Measurements from ENCODE around the gene CTSH. TPM values are rescaled to one million over a fixed set of nuclear protein-coding genes. Genes with fewer than 3 reads are reported as not detected.

CTSH gene
- total and polyA plus RNA-seq, 12 donors = 26.4 to 122 (median 62.5) TPM

DNA sequence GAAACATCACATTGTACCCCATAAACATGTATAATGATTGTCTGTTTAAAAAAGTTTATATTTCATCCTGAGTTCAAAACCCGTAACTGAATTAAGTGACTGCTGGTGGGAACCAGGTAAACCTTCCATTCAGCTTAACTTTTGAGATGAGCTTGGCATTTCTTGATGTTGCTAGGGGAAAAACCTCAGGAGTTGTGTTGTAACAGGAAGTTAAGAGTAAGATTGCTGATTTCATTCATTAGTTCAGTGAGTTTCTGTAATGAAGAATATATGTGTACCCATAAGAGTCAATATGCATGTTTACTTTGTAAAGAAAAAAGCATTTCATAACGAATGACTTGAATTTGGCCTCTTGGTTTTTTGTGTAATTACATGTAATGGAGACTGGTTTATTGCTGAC, 32.5 kb downstream of the CTSH start:
- ATAC-seq = no peak
- Histone ChIP-seq H3K9me3 (no peaks in the 10 kb centered on the region), H3K36me3 (peaks cover 0 to 91% (median 13%) of the 10 kb centered on the region in 9 donors), H3K4me1 (peaks cover 8 to 82% (median 32%) of the 10 kb centered on the region in 9 donors), H3K27ac (no peak overlapping the region), H3K4me3 (no peak overlapping the region), H3K27me3 (no peaks in the 10 kb centered on the region)
- DNase-seq = no peak
- WGBS, 2 donors = 93 to 96% methylated on average over 2 of the region's 2 CpGs
- intact Hi-C loops (cut with DNase I) = loop anchor here in 7 of 10 donors (1.0 to 10.0 kb wide), 7 partner anchors 65 to 272 kb away; no protein-coding TSS in a partner anchor
- no peak for TF ChIP-seq CTCF (IDR thresholded peaks at IDR 0.05)

- ATAC-seq = no peak
- Histone ChIP-seq H3K4me1 (peaks cover 15 to 77% (median 40%) of the 10 kb centered on the region in 9 donors), H3K27me3 (no peaks in the 10 kb centered on the region), H3K4me3 (no peak overlapping the region), H3K9me3 (no peaks in the 10 kb centered on the region), H3K36me3 (peaks cover 0 to 100% (median 21%) of the 10 kb centered on the region in 9 donors), H3K27ac (no peak overlapping the region)
- no peak for DNase-seq
- intact Hi-C loops (cut with DNase I) = loop anchor here in 7 of 10 donors (2.0 to 10.0 kb wide), 6 partner anchors 67 to 272 kb away; no protein-coding TSS in a partner anchor
- 80 to 86% methylated on average over 7 of the region's 7 CpGs for WGBS, 2 donors
- TF ChIP-seq CTCF (IDR thresholded peaks at IDR 0.05) = no peak
Measured at GRCh38 chr15:78910271-78910670, 34.6 kb downstream of the CTSH start.

GRCh38 chr15:78909791-78910228, 35.0 kb downstream of the CTSH start:
- Histone ChIP-seq H3K27me3 (no peaks in the 10 kb centered on the region), H3K36me3 (peaks cover 0 to 100% (median 21%) of the 10 kb centered on the region in 9 donors), H3K4me3 (no peak overlapping the region), H3K27ac (no peak overlapping the region), H3K9me3 (no peaks in the 10 kb centered on the region), H3K4me1 (peaks cover 10 to 76% (median 40%) of the 10 kb centered on the region in 9 donors)
- DNase-seq (peak in 1 of 2 donors; percentile 38), ATAC-seq (peak in 6 of 8 donors; percentile 13 to 72 (median 46))
- 58 to 59% methylated on average over 5 of the region's 5 CpGs for WGBS, 2 donors
- peak; percentile 49 to 75 (median 69) for TF ChIP-seq CTCF (IDR thresholded peaks at IDR 0.05)
- intact Hi-C loops (cut with DNase I) = loop anchor here in 9 of 10 donors (1.0 to 10.0 kb wide), 9 partner anchors 67 to 275 kb away; no protein-coding TSS in a partner anchor

DNA sequence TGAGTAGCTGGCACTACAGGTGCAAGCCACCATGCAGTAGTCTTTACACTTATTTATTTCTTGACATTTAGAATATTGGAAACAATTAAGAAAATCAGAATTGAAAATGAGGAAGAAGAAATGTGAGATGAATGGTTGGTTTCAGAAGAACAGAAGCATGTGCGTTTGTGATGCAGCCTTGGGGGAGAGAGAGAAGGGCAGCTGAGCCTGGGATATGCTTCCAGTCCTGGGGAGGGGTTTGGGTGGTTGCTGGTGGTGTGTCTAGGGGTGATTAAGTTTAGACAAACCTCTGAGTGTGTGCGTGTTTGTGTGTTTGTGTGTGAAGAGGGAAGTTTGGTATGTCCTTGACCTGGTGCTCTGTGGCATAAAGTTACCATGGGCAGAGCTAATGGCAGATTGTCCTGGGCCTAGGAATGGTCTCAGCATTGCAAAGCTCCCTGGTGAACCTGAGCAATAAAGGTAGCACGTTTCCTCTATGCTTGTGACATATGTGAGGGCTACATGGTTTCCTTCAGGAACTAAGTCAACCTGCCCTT, 35.6 kb downstream of the CTSH start:
- H3K4me1 ChIP-seq = peaks cover 4 to 75% (median 39%) of the 10 kb centered on the region in 9 donors
- WGBS, 2 donors = 70 to 71% methylated on average over 3 of the region's 3 CpGs
- TF ChIP-seq CTCF (IDR thresholded peaks at IDR 0.05) = no peak
- H3K36me3 ChIP-seq = peaks cover 0 to 100% (median 21%) of the 10 kb centered on the region in 9 donors
- no peaks in the 10 kb centered on the region for H3K27me3 ChIP-seq
- ATAC-seq (no peak), DNase-seq (no peak)
- no peak overlapping the region for H3K27ac ChIP-seq
- no peaks in the 10 kb centered on the region for H3K9me3 ChIP-seq
- H3K4me3 ChIP-seq = no peak overlapping the region
- intact Hi-C loops (cut with DNase I) = loop anchor here in 4 of 10 donors (1.0 to 10.0 kb wide), 4 partner anchors 70 to 276 kb away; no protein-coding TSS in a partner anchor
